ENCODE results near the gene SREK1.

- TF ChIP-seq CTCF (IDR thresholded peaks at IDR 0.05): no peak
- TF ChIP-seq POLR2A (IDR thresholded peaks at IDR 0.05): no peak
Measured at GRCh38 chr5:66186108-66186507, 42.0 kb downstream of the SREK1 start.

Measured in testis (tissue), 2 donors.